GM12801 (cell line): ENCODE measurements around the gene EEF2.

Experiments
- CTCF ChIP-seq: IDR thresholded peaks from one replicate; pipeline ENCODE4 v1.5.1; 2011; ENCODE audit warnings: control low read depth; ENCODE audit not compliant: insufficient read length; ENCODE audit errors: extremely low read depth

EEF2 gene

GRCh38 chr19:3984908-3985642, at the start of gene EEF2:
EEF2 (minus strand) TSS chr19:3985463; CDS start chr19:3985380, 83 bp downstream.
- TF ChIP-seq CTCF, result no peak

GRCh38 chr19:4034048-4035017, 49.1 kb upstream of the EEF2 start:
- TF ChIP-seq CTCF, result no peak

GRCh38 chr19:4033028-4033956, 48.0 kb upstream of the EEF2 start:
- no peak for TF ChIP-seq CTCF

- TF ChIP-seq CTCF, result no peak
Measured at GRCh38 chr19:4032436-4032835, 47.2 kb upstream of the EEF2 start.

- TF ChIP-seq CTCF, result no peak
Measured at GRCh38 chr19:4031420-4031819, 46.2 kb upstream of the EEF2 start.

GRCh38 chr19:4030981-4031380, 45.7 kb upstream of the EEF2 start:
- TF ChIP-seq CTCF, result no peak
